Stomach (tissue), 9 donors: ENCODE data around the gene CD81. TPM values are rescaled to one million over a fixed set of nuclear protein-coding genes. Genes with fewer than 3 reads are reported as not detected.

ENCODE experiments used
- DNase-seq, 2 donors: peaks; one replicate each; pipeline versions ENCODE4 v3.0.0 to v3.0.0-alpha.2; 2013 to 2019
- H3K27ac ChIP-seq, 5 donors: fragments of 200-600 bp in 4 of 5; sonication (generic) in 4 of 5; one replicate each; pipeline ENCODE4 v1.5.1; 2013 to 2019; ENCODE audit warnings: mild to moderate bottlenecking in 1 of 5, moderate library complexity in 1 of 5
- H3K27me3 ChIP-seq, 3 donors: fragments of 200-600 bp; sonication (generic); one replicate each; pipeline ENCODE4 v1.5.1; 2017 to 2019; ENCODE audit warnings: mixed run types in 1 of 3
- H3K36me3 ChIP-seq, 4 donors: fragments of 200-600 bp; sonication (generic); 1 replicate in 3 of 4; 2 replicates in 1 of 4; pipeline ENCODE4 v1.5.1; 2016 to 2019
- H3K4me1 ChIP-seq, 4 donors: fragments of 200-600 bp; sonication (generic); one replicate each; pipeline ENCODE4 v1.5.1; 2016 to 2019
- H3K4me3 ChIP-seq, 4 donors: fragments of 200-600 bp; sonication (generic) in 3 of 4; one replicate each; pipeline ENCODE4 v1.5.1; 2016 to 2019; ENCODE audit warnings: mild to moderate bottlenecking in 1 of 4
- H3K9me3 ChIP-seq, 4 donors: fragments of 200-600 bp; sonication (generic); one replicate each; pipeline ENCODE4 v1.5.1; 2016 to 2019
- CTCF ChIP-seq, 7 experiments: fragments of 450-650 bp in 4 of 7; fragments of 200-600 bp in 3 of 7; sonication (generic) in 3 of 7; IDR thresholded peaks; one replicate each; pipeline ENCODE4 v1.5.1; 2016 to 2019; ENCODE audit warnings: antibody characterized with exemption in 7 of 7, control low read depth in 2 of 7, mild to moderate bottlenecking in 1 of 7
- EP300 ChIP-seq: sonication (generic); formaldehyde crosslinking; IDR thresholded peaks from one replicate; pipeline ENCODE4 v1.6.1; 2017; ENCODE audit warnings: antibody characterized with exemption
- POLR2A ChIP-seq, 4 donors: fragments of 450-650 bp; IDR thresholded peaks; one replicate each; pipeline ENCODE4 v1.6.1; 2016; ENCODE audit warnings: antibody characterized with exemption in 4 of 4, control low read depth in 2 of 4, mild to moderate bottlenecking in 1 of 4, moderate library complexity in 1 of 4
- POLR2AphosphoS5 ChIP-seq, 3 donors: sonication (generic); formaldehyde crosslinking; IDR thresholded peaks; one replicate each; pipeline ENCODE4 v1.6.1; 2016; ENCODE audit warnings: antibody characterized with exemption in 3 of 3
- WGBS, 5 donors: extraction: QIAGEN DNeasy Blood & Tissue Kit in 3 of 5; methylation state at CpG; one replicate each; pipeline versions ENCODE4 v1.1.5 to v1.1.7; 2013 to 2018; 5-methylcytosine and 5-hydroxymethylcytosine counted together
- intact Hi-C: fragments of 100-400 bp; cut with DNase I; formaldehyde crosslinking; loops from one replicate; pipeline ENCODE4 v1.15.1; 2023; ENCODE audit warnings: low total_unique reads
- polyA plus RNA-seq, 3 donors: library from polyadenylated mRNA; stranded (reverse); fragments of 200-250 nt; gene quantifications; one replicate each; pipeline ENCODE4 v1.2.3, GENCODE V29; 2013
- total RNA-seq, 5 donors: library from RNA; depleted of rRNA; stranded (reverse); fragments of >200 nt; gene quantifications; one replicate each; pipeline versions ENCODE4 v1.1.0 to v1.2.3, GENCODE V29; 2014 to 2016
- donor health status: healthy with polysubstance abuse.
- donor health status: Bipolar disorder and iron deficiency.
- donor health status: healthy.

CD81 gene
- total and polyA plus RNA-seq, 8 donors = 95.0 to 327 (median 223) TPM

GRCh38 chr11:2435288-2436012 lies 58.3 kb downstream of the CD81 start:
- no peak overlapping the region for H3K27ac ChIP-seq
- intact Hi-C loops = no loop called here
- H3K4me3 ChIP-seq = no peak overlapping the region
- no peaks in the 10 kb centered on the region for H3K4me1 ChIP-seq
- H3K36me3 ChIP-seq = no peaks in the 10 kb centered on the region
- DNase-seq = no peak
- 88 to 94% (median 90%) methylated on average over 12 of the region's 12 CpGs for WGBS, 5 donors
- peaks cover 0 to 22% (median 0%) of the 10 kb centered on the region in 3 donors for H3K27me3 ChIP-seq
- no peak for TF ChIP-seq POLR2AphosphoS5 (IDR thresholded peaks at IDR 0.05)
- no peak for TF ChIP-seq POLR2A (IDR thresholded peaks at IDR 0.05)
- TF ChIP-seq CTCF (IDR thresholded peaks at IDR 0.05) = no peak
- no peak for TF ChIP-seq EP300
- H3K9me3 ChIP-seq = no peaks in the 10 kb centered on the region

GRCh38 chr11:2436013-2436520 lies 59.0 kb downstream of the CD81 start:
- intact Hi-C loops = no loop called here
- H3K9me3 ChIP-seq = no peaks in the 10 kb centered on the region
- WGBS, 5 donors = 71 to 86% (median 79%) methylated on average over 8 to 10 of the region's 10 CpGs
- no peak for TF ChIP-seq POLR2AphosphoS5 (IDR thresholded peaks at IDR 0.05)
- no peak for TF ChIP-seq POLR2A (IDR thresholded peaks at IDR 0.05)
- no peak for TF ChIP-seq CTCF (IDR thresholded peaks at IDR 0.05)
- TF ChIP-seq EP300 = no peak
- H3K4me1 ChIP-seq = no peaks in the 10 kb centered on the region
- no peak for DNase-seq
- no peak overlapping the region for H3K27ac ChIP-seq
- peaks cover 0 to 28% (median 0%) of the 10 kb centered on the region in 3 donors for H3K27me3 ChIP-seq
- no peaks in the 10 kb centered on the region for H3K36me3 ChIP-seq
- no peak overlapping the region for H3K4me3 ChIP-seq

- peaks cover 0 to 33% (median 0%) of the 10 kb centered on the region in 3 donors for H3K27me3 ChIP-seq
- WGBS, 5 donors = 87 to 93% (median 91%) methylated on average over 10 to 13 of the region's 13 CpGs
- DNase-seq = no peak
- intact Hi-C loops = no loop called here
- no peak for TF ChIP-seq POLR2AphosphoS5 (IDR thresholded peaks at IDR 0.05)
- no peak for TF ChIP-seq CTCF (IDR thresholded peaks at IDR 0.05)
- no peak for TF ChIP-seq EP300
- no peak for TF ChIP-seq POLR2A (IDR thresholded peaks at IDR 0.05)
- no peak overlapping the region for H3K4me3 ChIP-seq
- no peaks in the 10 kb centered on the region for H3K9me3 ChIP-seq
- H3K4me1 ChIP-seq = no peaks in the 10 kb centered on the region
- H3K27ac ChIP-seq = no peak overlapping the region
- no peaks in the 10 kb centered on the region for H3K36me3 ChIP-seq
Measured at GRCh38 chr11:2436521-2437031, 59.5 kb downstream of the CD81 start.

GRCh38 chr11:2437516-2437915 lies 60.4 kb downstream of the CD81 start:
- Histone ChIP-seq H3K9me3 (no peaks in the 10 kb centered on the region), H3K4me3 (no peak overlapping the region), H3K4me1 (no peaks in the 10 kb centered on the region), H3K27me3 (peaks cover 0 to 36% (median 0%) of the 10 kb centered on the region in 3 donors), H3K27ac (no peak overlapping the region), H3K36me3 (no peaks in the 10 kb centered on the region)
- intact Hi-C loops = no loop called here
- TF ChIP-seq CTCF (IDR thresholded peaks at IDR 0.05) = no peak
- TF ChIP-seq POLR2A (IDR thresholded peaks at IDR 0.05) = no peak
- no peak for TF ChIP-seq POLR2AphosphoS5 (IDR thresholded peaks at IDR 0.05)
- TF ChIP-seq EP300 = no peak
- DNase-seq = no peak
- WGBS, 5 donors = 85 to 99% (median 94%) methylated on average over 4 of the region's 4 CpGs
